SK-N-SH treated with all-trans-retinoic acid at 6 μM for 48 hours (cell line): ENCODE data around the gene HPCAL4.

Experiments used
- ESRRG ChIP-seq: fragments of 250-450 bp; sonication (Bioruptor Pico); IDR thresholded peaks from 2 replicates; pipeline ENCODE4 v1.6.1; 2021; ENCODE audit warnings: mild to moderate bottlenecking
- ISL1 ChIP-seq: fragments of 250-450 bp; sonication (Bioruptor Pico); IDR thresholded peaks from 2 replicates; pipeline ENCODE4 v2.1.2; 2022; ENCODE audit warnings: mild to moderate bottlenecking, moderate library complexity
- OSR1 ChIP-seq: fragments of 250-450 bp; sonication (Bioruptor Pico); IDR thresholded peaks from 2 replicates; pipeline ENCODE4 v1.8.0; 2022; ENCODE audit warnings: moderate library complexity, mild to moderate bottlenecking, inconsistent platforms
- PATZ1 ChIP-seq: fragments of 250-450 bp; sonication (Bioruptor Pico); IDR thresholded peaks from 2 replicates; pipeline ENCODE4 v1.8.0; 2020; ENCODE audit warnings: mild to moderate bottlenecking, moderate library complexity, borderline replicate concordance
- RARB ChIP-seq: fragments of 250-450 bp; sonication (Bioruptor Pico); IDR thresholded peaks from 2 replicates; pipeline ENCODE4 v1.8.0; 2021; ENCODE audit warnings: mild to moderate bottlenecking, moderate library complexity
- SNAI2 ChIP-seq: fragments of 250-450 bp; sonication (Bioruptor Pico); IDR thresholded peaks from 2 replicates; pipeline ENCODE4 v1.5.0; 2020; ENCODE audit warnings: mild to moderate bottlenecking, moderate library complexity

- TF ChIP-seq ISL1 (CRISPR knock-in tag): no peak
- no peak for TF ChIP-seq PATZ1 (CRISPR knock-in tag)
- no peak for TF ChIP-seq OSR1
- TF ChIP-seq RARB (CRISPR knock-in tag): no peak
- no peak for TF ChIP-seq SNAI2 (CRISPR knock-in tag)
- no peak for TF ChIP-seq ESRRG (CRISPR knock-in tag)
These were observed 20.7 kb upstream of the HPCAL4 start for GRCh38 chr1:39711966-39712340.
